Epithelial cell of proximal tubule (primary cell): ENCODE data around the gene RELL2. TPM values are rescaled to one million over a fixed set of nuclear protein-coding genes. Genes with fewer than 3 reads are reported as not detected.
"Not testable (repeated sequence)": the region's sequence is repeated elsewhere in the genome, so short reads cannot be mapped to it uniquely, and the experiment has no call there.

Experiments used
- DNase-seq: peaks from one replicate; pipeline ENCODE4 v3.0.0-alpha.2; 2011; ENCODE audit warnings: low read depth
- H3K4me3 ChIP-seq: 2 replicates; pipeline ENCODE4 v1.5.1; 2011; ENCODE audit warnings: low read depth, mild to moderate bottlenecking, low read length
- CTCF ChIP-seq: conservative IDR thresholded peaks from 2 replicates; pipeline ENCODE4 v1.5.1; 2012; ENCODE audit warnings: low read depth, mild to moderate bottlenecking, low read length
- total RNA-seq: library from RNA; depleted of rRNA; stranded (reverse); fragments of >200 nt; gene quantifications from 2 replicates; pipeline ENCODE4 v1.2.3, GENCODE V29; 2015

Gene RELL2
- total RNA-seq, 1 donor from 2014 or later = 10.3 TPM

- DNase-seq = no peak
- no peak for TF ChIP-seq CTCF
- no peak overlapping the region for H3K4me3 ChIP-seq
Measured at GRCh38 chr5:141602606-141603005, 34.2 kb upstream of the RELL2 start.

GRCh38 chr5:141603923-141604717, 32.7 kb upstream of the RELL2 start:
- H3K4me3 ChIP-seq = no peak overlapping the region
- no peak for TF ChIP-seq CTCF
- peak; percentile 66 for DNase-seq

- H3K4me3 ChIP-seq = no peak overlapping the region
- TF ChIP-seq CTCF = no peak
- DNase-seq = no peak
Measured at GRCh38 chr5:141605523-141606277, 31.1 kb upstream of the RELL2 start.

- TF ChIP-seq CTCF = no peak
- DNase-seq = no peak
- H3K4me3 ChIP-seq = no peak overlapping the region
Measured at GRCh38 chr5:141608046-141608445, 28.8 kb upstream of the RELL2 start.

GRCh38 chr5:141608557-141608956, 28.2 kb upstream of the RELL2 start:
- peak; percentile 76 for DNase-seq
- TF ChIP-seq CTCF = no peak
- no peak overlapping the region for H3K4me3 ChIP-seq

GRCh38 chr5:141609044-141609443, 27.8 kb upstream of the RELL2 start:
- DNase-seq = no peak
- H3K4me3 ChIP-seq = no peak overlapping the region
- TF ChIP-seq CTCF = no peak

GRCh38 chr5:141609921-141610320, 26.9 kb upstream of the RELL2 start:
- DNase-seq, H3K4me3 ChIP-seq: not testable (repeated sequence)
